Ishikawa (cell line): ENCODE data around the gene KREMEN1.

Experiments used
- CEBPB ChIP-seq: IDR thresholded peaks from 2 replicates; pipeline ENCODE4 v1.6.1; 2012
- CREB1 ChIP-seq: IDR thresholded peaks from 2 replicates; pipeline ENCODE4 v1.6.1; 2012; ENCODE audit warnings: low read depth
- EGR1 ChIP-seq: IDR thresholded peaks from 2 replicates; pipeline ENCODE4 v1.6.1; 2012
- EP300 ChIP-seq: IDR thresholded peaks from 2 replicates; pipeline ENCODE4 v1.6.1; 2012; ENCODE audit warnings: borderline replicate concordance
- FOXM1 ChIP-seq: IDR thresholded peaks from 2 replicates; pipeline ENCODE4 v1.6.1; 2012; ENCODE audit warnings: low read depth, borderline replicate concordance
- NFIC ChIP-seq: IDR thresholded peaks from 2 replicates; pipeline ENCODE4 v1.6.1; 2012
- RAD21 ChIP-seq: IDR thresholded peaks from 2 replicates; pipeline ENCODE4 v1.6.1; 2012; ENCODE audit warnings: low read depth
- TAF1 ChIP-seq: IDR thresholded peaks from 2 replicates; pipeline ENCODE4 v1.6.1; 2012; ENCODE audit warnings: low read depth, mild to moderate bottlenecking
- TCF12 ChIP-seq: IDR thresholded peaks from 2 replicates; pipeline ENCODE4 v1.6.1; 2012; ENCODE audit warnings: low read depth
- TEAD4 ChIP-seq: IDR thresholded peaks from 2 replicates; pipeline ENCODE4 v1.6.1; 2012
- USF1 ChIP-seq: IDR thresholded peaks from 2 replicates; pipeline ENCODE4 v1.6.1; 2012
- YY1 ChIP-seq: IDR thresholded peaks from 2 replicates; pipeline ENCODE4 v1.6.1; 2012; ENCODE audit warnings: low read depth
- ZBTB7A ChIP-seq: IDR thresholded peaks from 2 replicates; pipeline ENCODE4 v1.6.1; 2012; ENCODE audit warnings: low read depth
- TF ChIP-seq, protein P1 (sequence below): IDR thresholded peaks from 2 replicates; pipeline ENCODE4 v1.6.1; 2012
- TF ChIP-seq, protein P2 (sequence below): IDR thresholded peaks from 2 replicates; pipeline ENCODE4 v1.6.1; 2012; ENCODE audit warnings: low read depth, mild to moderate bottlenecking

Gene KREMEN1

GRCh38 chr22:29113319-29113718 lies 40.5 kb downstream of the KREMEN1 start:
- TF ChIP-seq USF1 = no peak
- TF ChIP-seq, protein P1, sequence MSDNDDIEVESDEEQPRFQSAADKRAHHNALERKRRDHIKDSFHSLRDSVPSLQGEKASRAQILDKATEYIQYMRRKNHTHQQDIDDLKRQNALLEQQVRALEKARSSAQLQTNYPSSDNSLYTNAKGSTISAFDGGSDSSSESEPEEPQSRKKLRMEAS = no peak
- no peak for TF ChIP-seq NFIC
- no peak for TF ChIP-seq EGR1
- TF ChIP-seq, protein P2, sequence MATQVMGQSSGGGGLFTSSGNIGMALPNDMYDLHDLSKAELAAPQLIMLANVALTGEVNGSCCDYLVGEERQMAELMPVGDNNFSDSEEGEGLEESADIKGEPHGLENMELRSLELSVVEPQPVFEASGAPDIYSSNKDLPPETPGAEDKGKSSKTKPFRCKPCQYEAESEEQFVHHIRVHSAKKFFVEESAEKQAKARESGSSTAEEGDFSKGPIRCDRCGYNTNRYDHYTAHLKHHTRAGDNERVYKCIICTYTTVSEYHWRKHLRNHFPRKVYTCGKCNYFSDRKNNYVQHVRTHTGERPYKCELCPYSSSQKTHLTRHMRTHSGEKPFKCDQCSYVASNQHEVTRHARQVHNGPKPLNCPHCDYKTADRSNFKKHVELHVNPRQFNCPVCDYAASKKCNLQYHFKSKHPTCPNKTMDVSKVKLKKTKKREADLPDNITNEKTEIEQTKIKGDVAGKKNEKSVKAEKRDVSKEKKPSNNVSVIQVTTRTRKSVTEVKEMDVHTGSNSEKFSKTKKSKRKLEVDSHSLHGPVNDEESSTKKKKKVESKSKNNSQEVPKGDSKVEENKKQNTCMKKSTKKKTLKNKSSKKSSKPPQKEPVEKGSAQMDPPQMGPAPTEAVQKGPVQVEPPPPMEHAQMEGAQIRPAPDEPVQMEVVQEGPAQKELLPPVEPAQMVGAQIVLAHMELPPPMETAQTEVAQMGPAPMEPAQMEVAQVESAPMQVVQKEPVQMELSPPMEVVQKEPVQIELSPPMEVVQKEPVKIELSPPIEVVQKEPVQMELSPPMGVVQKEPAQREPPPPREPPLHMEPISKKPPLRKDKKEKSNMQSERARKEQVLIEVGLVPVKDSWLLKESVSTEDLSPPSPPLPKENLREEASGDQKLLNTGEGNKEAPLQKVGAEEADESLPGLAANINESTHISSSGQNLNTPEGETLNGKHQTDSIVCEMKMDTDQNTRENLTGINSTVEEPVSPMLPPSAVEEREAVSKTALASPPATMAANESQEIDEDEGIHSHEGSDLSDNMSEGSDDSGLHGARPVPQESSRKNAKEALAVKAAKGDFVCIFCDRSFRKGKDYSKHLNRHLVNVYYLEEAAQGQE = no peak
- no peak for TF ChIP-seq TCF12
- no peak for TF ChIP-seq ZBTB7A
- no peak for TF ChIP-seq TAF1
- no peak for TF ChIP-seq EP300
- no peak for TF ChIP-seq YY1
- TF ChIP-seq TEAD4 = no peak

- TF ChIP-seq ZBTB7A (no peak), TEAD4 (no peak), EP300 (no peak), EGR1 (no peak), USF1 (no peak), RAD21 (no peak), TCF12 (no peak), FOXM1 (no peak), NFIC (no peak), TAF1 (no peak), CEBPB (no peak), YY1 (no peak), CREB1 (no peak)
- TF ChIP-seq, protein P1 = no peak
- TF ChIP-seq, protein P2 = no peak
These were observed 41.6 kb downstream of the KREMEN1 start for GRCh38 chr22:29114392-29114791.

GRCh38 chr22:29115682-29116288 lies 43.0 kb downstream of the KREMEN1 start:
- TF ChIP-seq, protein P1 = no peak
- TF ChIP-seq YY1 (no peak), CREB1 (no peak), NFIC (no peak), EGR1 (no peak)

DNA sequence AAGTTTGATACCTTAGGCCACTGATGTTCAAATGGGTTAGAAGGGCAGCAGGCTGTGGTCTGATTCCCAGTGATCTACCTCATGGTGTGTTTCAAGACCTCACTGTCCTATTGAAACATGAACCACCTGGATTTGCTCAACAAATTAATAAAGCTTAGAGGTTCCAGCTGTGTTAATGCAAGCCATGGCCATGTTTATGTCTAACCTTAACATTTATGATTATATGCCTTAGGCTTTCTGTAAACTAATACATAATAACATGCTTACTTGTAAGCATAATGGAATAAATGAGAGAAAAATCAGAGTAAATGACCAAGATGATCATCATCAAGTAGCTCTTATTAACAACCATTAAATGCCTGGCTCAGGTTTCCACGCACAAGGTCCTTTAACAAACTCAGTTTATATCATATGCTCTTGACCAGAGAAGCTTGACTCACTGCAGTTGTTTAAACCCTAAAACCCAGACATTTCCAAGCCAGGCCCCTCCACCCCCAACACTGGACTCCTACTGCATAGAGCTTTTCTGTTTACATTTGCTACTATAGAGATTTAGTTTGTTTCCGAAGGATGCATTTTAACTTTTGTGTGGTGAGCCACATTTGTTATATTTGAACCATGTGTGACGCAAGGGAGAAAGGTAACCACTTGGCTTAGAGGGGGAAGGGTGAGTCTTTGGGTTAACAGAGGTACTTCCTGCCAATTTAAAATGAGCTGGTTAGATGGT lies 43.7 kb downstream of the KREMEN1 start:
- no peak for TF ChIP-seq CREB1
- no peak for TF ChIP-seq RAD21
- TF ChIP-seq YY1 = no peak
- no peak for TF ChIP-seq TEAD4
- TF ChIP-seq, protein P2 = no peak
- no peak for TF ChIP-seq TAF1
- TF ChIP-seq FOXM1 = no peak
- TF ChIP-seq EGR1 = no peak
- TF ChIP-seq TCF12 = no peak
- TF ChIP-seq CEBPB = no peak
- no peak for TF ChIP-seq NFIC
- TF ChIP-seq, protein P1 = no peak
- TF ChIP-seq USF1 = no peak
- TF ChIP-seq ZBTB7A = no peak
- TF ChIP-seq EP300 = no peak
